Small intestine (tissue), 7 donors: Measurements from ENCODE around the gene HOMER2. TPM values are rescaled to one million over a fixed set of nuclear protein-coding genes. Genes with fewer than 3 reads are reported as not detected.
A peak's percentile ranks its signal among the peaks of the same experiment; 100 is the strongest.

Experiments used
- DNase-seq, 2 donors: peaks; one replicate each; pipeline versions ENCODE4 v3.0.0 to v3.0.0-alpha.2; 2013
- FAIRE-seq: peaks from 2 replicates; lab custom pipeline; 2012; peaks lifted over from hg19 to GRCh38; lab: Jason Lieb, UNC
- H3K27ac ChIP-seq, 3 donors: one replicate each; pipeline ENCODE4 v1.5.1; 2013; ENCODE audit warnings: low read length in 2 of 3, mild to moderate bottlenecking in 2 of 3, control low read depth in 1 of 3, inconsistent platforms in 1 of 3, low read depth in 1 of 3, moderate library complexity in 1 of 3
- H3K27me3 ChIP-seq, 3 donors: one replicate each; pipeline ENCODE4 v1.6.1; 2013; ENCODE audit warnings: low read length in 3 of 3, inconsistent platforms in 1 of 3; ENCODE audit not compliant: control insufficient read depth in 3 of 3, insufficient read depth in 3 of 3
- H3K36me3 ChIP-seq, 3 donors: one replicate each; pipeline ENCODE4 v1.6.1; 2013; ENCODE audit warnings: low read length in 3 of 3, inconsistent platforms in 1 of 3, low read depth in 1 of 3, mild to moderate bottlenecking in 1 of 3, moderate library complexity in 1 of 3; ENCODE audit not compliant: control insufficient read depth in 3 of 3, insufficient read depth in 2 of 3
- H3K4me1 ChIP-seq, 3 donors: one replicate each; pipeline ENCODE4 v1.6.1; 2013; ENCODE audit warnings: low read length in 2 of 3, inconsistent platforms in 1 of 3, low read depth in 1 of 3, mild to moderate bottlenecking in 1 of 3, moderate library complexity in 1 of 3; ENCODE audit not compliant: control insufficient read depth in 3 of 3, insufficient read depth in 2 of 3
- H3K4me3 ChIP-seq, 3 donors: one replicate each; pipeline ENCODE4 v1.5.1; 2013; ENCODE audit warnings: low read length in 3 of 3, control low read depth in 1 of 3, inconsistent platforms in 1 of 3, low read depth in 1 of 3, mild to moderate bottlenecking in 1 of 3, moderate library complexity in 1 of 3
- H3K9me3 ChIP-seq, 2 donors: one replicate each; pipeline ENCODE4 v1.6.1; 2013; ENCODE audit warnings: low read depth in 1 of 2, low read length in 1 of 2; ENCODE audit not compliant: control insufficient read depth in 2 of 2, insufficient read depth in 1 of 2
- WGBS, 3 donors: extraction: QIAGEN DNeasy Blood & Tissue Kit; methylation state at CpG; one replicate each; pipeline ENCODE4 v1.1.7; 2013; 5-methylcytosine and 5-hydroxymethylcytosine counted together
- polyA plus RNA-seq, 4 donors: library from polyadenylated mRNA; stranded (reverse) in 3 of 4; unstranded in 1 of 4; fragments of 200-250 nt in 3 of 4; fragments of 120-200 nt in 1 of 4; gene quantifications; one replicate each; pipeline versions ENCODE4 v1.2.1 to v1.2.3, GENCODE V29; 2013
- donor health status: healthy with polysubstance abuse.
- donor health status: control.
- donor health status: control.
- donor health status: Bipolar disorder and iron deficiency.
- donor health status: healthy.

The HOMER2 gene
- polyA plus RNA-seq, 4 donors = 2.2 to 5.1 (median 2.6) TPM

DNA sequence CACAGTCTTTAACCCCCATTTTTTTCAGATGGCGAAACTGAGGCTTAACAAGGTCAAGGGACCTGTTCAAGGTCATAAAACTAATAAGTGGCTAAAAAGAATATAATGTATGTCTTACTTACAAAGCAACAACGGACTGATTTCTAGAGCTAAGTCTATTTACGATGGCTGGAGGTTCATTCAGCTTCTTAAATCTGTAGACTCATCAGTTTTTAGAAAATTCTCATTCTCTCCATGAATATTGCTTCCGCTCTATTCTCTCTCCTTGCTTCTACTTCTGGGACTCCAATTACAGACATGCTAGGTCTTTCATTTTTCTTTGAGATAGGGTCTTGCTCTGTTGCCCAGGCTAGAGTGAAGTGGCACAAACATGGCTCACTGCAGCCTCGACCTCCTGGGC, 74.2 kb downstream of the HOMER2 start:
- Histone ChIP-seq H3K4me1 (no peaks in the 10 kb centered on the region), H3K4me3 (no peak overlapping the region), H3K9me3 (no peaks in the 10 kb centered on the region), H3K27me3 (no peaks in the 10 kb centered on the region), H3K27ac (no peak overlapping the region), H3K36me3 (peaks cover 0 to 3% (median 0%) of the 10 kb centered on the region in 3 donors)
- FAIRE-seq = no peak
- no peak for DNase-seq
- WGBS, 3 donors = 89 to 93% (median 91%) methylated on average over 5 of the region's 5 CpGs

DNA sequence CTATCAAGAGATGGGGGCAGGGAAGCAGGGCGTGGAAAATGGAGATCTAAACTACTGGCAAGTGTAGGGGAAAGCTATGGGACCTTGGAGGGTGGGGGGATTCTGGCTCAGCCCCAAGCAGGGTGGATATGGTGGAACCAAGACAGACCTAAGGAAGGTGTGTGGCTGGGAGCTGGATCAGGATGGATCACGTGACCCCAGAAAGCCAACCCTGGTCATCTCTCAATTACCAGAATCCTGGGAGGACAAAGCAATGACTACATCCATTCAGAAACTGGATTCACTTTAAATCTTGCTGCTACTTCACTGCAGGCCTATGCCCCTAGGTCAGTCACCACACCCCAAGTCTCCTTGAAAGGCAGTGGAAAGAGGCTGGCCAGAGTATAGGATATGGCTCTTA, 74.7 kb downstream of the HOMER2 start:
- WGBS, 3 donors = 80 to 84% (median 83%) methylated on average over 2 of the region's 2 CpGs
- Histone ChIP-seq H3K4me3 (no peak overlapping the region), H3K4me1 (no peaks in the 10 kb centered on the region), H3K27ac (no peak overlapping the region), H3K36me3 (peaks cover 0 to 3% (median 0%) of the 10 kb centered on the region in 3 donors), H3K27me3 (no peaks in the 10 kb centered on the region), H3K9me3 (no peaks in the 10 kb centered on the region)
- FAIRE-seq = no peak
- DNase-seq = no peak

DNA sequence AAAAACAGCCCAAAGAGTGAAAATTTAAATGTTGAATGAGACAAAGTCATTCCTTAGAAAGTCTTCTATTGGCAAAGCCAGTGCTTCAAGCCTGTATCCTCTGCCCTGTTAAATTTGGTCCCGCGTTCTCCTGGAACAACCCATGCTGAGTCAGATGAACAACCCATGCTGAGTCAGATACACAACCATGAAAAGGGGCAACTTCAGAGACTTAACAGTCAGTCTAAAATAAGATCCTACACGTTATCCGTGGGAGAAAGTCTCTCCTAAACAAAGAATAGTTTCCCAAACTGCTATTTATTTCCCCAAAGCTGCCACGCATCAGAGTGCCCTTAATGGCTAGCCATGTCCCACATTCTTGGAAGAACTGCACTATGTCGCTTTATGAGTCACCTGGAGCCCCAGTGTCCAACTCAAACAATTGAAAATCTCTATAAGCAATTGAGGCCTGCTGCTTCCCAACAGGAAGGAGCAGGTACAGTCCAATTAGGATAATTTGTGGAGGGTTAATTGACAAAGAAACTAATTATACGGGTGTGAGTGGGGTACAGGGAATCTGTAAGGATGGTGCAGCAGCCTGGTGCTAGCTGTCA, 77.0 kb downstream of the HOMER2 start:
- H3K9me3 ChIP-seq = peaks cover 0 to 4% of the 10 kb centered on the region in 2 donors
- peaks cover 0 to 2% (median 0%) of the 10 kb centered on the region in 3 donors for H3K4me1 ChIP-seq
- no peaks in the 10 kb centered on the region for H3K27me3 ChIP-seq
- H3K4me3 ChIP-seq = no peak overlapping the region
- FAIRE-seq (no peak), DNase-seq (no peak)
- 90 to 96% (median 92%) methylated on average over 7 of the region's 7 CpGs for WGBS, 3 donors
- H3K36me3 ChIP-seq = peaks cover 0 to 3% (median 0%) of the 10 kb centered on the region in 3 donors
- H3K27ac ChIP-seq = no peak overlapping the region

DNA sequence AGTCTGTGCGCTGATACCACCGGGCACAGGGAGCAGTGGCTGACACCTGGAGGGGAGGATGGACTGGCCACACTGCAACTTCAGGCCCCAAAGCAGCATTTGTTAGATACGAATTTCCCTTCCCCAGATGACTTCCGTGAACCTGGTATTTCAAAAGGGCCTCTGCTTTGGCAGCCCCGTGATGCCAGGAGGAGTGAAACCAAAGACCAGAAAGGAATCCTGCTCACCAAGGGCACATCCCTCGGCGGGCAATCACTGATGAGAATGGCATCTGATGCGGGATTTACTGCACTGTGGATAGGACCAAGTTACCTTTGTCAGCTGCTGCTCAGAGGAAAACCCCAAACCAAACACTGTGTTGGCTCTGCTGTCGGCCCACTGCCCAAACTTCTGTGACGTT, 77.6 kb downstream of the HOMER2 start:
- no peak for DNase-seq
- FAIRE-seq = no peak
- no peak overlapping the region for H3K27ac ChIP-seq
- H3K9me3 ChIP-seq = peaks cover 0 to 4% of the 10 kb centered on the region in 2 donors
- H3K27me3 ChIP-seq = no peaks in the 10 kb centered on the region
- H3K4me1 ChIP-seq = peaks cover 0 to 2% (median 0%) of the 10 kb centered on the region in 3 donors
- WGBS, 3 donors = 81 to 88% (median 85%) methylated on average over 10 of the region's 10 CpGs
- no peak overlapping the region for H3K4me3 ChIP-seq
- H3K36me3 ChIP-seq = peaks cover 0 to 3% (median 0%) of the 10 kb centered on the region in 3 donors

DNA sequence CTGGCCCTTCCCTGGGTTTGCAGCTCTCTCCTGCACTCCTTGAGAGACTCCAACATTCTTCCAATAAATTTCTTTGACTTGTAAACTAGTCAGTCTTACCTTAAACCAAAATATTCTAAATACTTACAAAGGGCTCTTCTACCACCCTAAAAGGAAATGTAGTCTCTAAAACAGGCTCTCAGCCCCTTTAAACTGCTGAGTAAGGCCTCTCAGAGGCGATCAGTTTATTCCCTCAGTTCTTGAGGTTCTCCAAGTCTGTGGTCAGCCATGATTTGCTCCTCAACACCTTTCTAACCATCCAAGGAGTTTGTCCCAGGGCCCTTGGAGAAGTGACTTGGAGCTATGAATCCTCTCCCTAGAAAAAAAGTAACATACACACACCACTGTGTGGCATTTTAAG, 78.3 kb downstream of the HOMER2 start:
- WGBS, 3 donors = 72 to 79% (median 75%) methylated on average over 1 of the region's 1 CpG
- FAIRE-seq (no peak), DNase-seq (no peak)
- Histone ChIP-seq H3K27me3 (no peaks in the 10 kb centered on the region), H3K36me3 (peaks cover 0 to 3% (median 0%) of the 10 kb centered on the region in 3 donors), H3K9me3 (peaks cover 0 to 4% of the 10 kb centered on the region in 2 donors), H3K4me3 (no peak overlapping the region), H3K4me1 (peaks cover 0 to 2% (median 0%) of the 10 kb centered on the region in 3 donors), H3K27ac (no peak overlapping the region)

DNA sequence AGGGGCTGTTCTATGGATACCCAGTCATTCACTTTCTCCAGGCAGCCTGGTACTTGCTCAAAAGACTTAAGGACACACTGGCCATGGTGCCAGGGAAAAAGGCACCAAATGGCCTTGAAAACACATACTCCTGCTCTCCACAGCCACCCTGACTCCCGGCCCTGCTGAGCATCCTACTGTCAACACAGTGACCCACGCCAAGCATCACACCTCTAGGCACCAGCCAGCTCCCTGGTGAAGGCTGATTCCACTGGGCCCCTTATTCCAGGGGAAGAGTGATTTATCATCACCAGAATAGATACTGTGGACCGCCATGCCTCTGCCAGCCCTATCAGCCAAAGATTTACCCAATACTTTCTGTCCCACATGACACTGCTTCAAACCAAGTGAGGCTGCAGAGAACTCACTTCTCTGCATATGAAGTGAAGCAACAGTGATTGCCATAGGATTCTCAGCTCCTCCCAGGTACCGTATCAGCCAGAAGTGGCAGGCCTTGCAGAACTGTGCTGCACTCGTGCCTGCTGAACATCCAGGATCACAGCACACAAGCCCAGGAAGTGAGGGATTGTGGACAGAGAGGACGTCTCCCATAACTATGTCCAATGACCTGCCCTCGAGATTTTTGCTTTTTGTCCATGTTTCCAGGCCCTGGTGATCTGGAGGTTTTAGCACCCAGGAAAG, 79.4 kb downstream of the HOMER2 start:
- Histone ChIP-seq H3K27me3 (no peaks in the 10 kb centered on the region), H3K36me3 (peaks cover 0 to 3% (median 0%) of the 10 kb centered on the region in 3 donors), H3K4me3 (no peak overlapping the region), H3K9me3 (peaks cover 0 to 4% of the 10 kb centered on the region in 2 donors), H3K27ac (no peak overlapping the region), H3K4me1 (peaks cover 0 to 2% (median 0%) of the 10 kb centered on the region in 3 donors)
- 80 to 81% (median 81%) methylated on average over 7 of the region's 7 CpGs for WGBS, 3 donors
- no peak for FAIRE-seq
- DNase-seq = no peak

DNA sequence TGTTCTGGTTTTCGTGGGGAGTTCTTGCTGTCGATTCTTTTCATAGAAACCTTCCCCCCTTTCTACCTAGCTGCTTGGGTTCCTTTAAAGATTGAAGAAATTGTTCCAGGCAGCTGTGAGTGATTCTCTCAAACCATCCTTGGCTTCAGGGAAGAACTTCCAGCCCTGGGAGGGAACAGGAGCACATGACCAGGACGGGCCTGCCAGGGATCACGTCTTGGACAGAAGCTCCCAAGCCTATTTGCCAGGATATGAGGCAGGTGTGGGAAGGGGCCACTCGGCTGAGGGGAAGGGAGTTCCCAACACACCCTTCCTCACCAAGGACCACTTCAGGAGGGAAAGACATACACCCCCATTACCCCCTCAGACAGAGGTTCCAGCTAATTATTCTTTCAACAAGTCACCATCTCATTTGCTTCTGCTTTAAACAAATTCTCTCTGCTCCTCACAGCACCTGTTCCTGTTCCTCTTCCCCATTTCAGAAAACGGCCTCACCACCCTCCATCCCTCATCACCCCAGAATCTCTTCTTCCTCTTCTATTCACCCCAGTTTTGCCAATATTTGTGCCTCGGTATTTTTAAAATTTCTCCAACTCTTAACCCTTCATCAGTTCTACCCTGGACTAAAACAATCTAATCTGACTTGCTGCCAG, 80.6 kb downstream of the HOMER2 start:
- peaks cover 0 to 4% of the 10 kb centered on the region in 2 donors for H3K9me3 ChIP-seq
- FAIRE-seq (no peak), DNase-seq (no peak)
- no peaks in the 10 kb centered on the region for H3K27me3 ChIP-seq
- no peak overlapping the region for H3K27ac ChIP-seq
- peaks cover 0 to 2% (median 0%) of the 10 kb centered on the region in 3 donors for H3K4me1 ChIP-seq
- 71 to 84% (median 76%) methylated on average over 7 of the region's 7 CpGs for WGBS, 3 donors
- H3K36me3 ChIP-seq = peaks cover 0 to 3% (median 0%) of the 10 kb centered on the region in 3 donors
- no peak overlapping the region for H3K4me3 ChIP-seq

DNA sequence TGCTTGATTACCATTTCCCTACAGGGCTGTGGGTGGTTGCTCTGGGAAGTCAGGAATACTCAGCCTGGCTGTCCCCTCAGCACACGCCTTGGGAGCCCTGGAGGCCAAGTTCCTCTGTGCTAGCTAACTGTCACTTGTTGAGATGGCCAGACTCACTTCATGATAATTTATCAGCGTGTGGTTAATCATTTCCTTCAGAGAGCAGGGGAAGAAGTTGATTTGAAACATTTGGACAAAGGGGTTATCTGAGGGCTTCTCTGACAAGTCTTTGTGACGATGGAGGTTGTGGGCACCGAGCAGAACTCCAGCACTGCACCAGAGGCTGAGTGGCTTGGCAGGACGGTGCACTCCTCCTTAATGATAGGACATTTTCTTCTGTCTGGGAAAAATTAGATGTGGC, 81.2 kb downstream of the HOMER2 start:
- DNase-seq (peak; percentile 31 to 39), FAIRE-seq (no peak)
- Histone ChIP-seq H3K36me3 (peaks cover 0 to 3% (median 0%) of the 10 kb centered on the region in 3 donors), H3K27me3 (no peaks in the 10 kb centered on the region), H3K4me3 (no peak overlapping the region), H3K9me3 (peaks cover 0 to 4% of the 10 kb centered on the region in 2 donors), H3K27ac (no peak overlapping the region), H3K4me1 (peaks cover 0 to 2% (median 0%) of the 10 kb centered on the region in 3 donors)
- WGBS, 3 donors = 30 to 53% (median 38%) methylated on average over 5 of the region's 5 CpGs
